Measurements from ENCODE around the gene LACRT.
A peak's percentile ranks its signal among the peaks of the same experiment; 100 is the strongest.

Gene LACRT

DNA sequence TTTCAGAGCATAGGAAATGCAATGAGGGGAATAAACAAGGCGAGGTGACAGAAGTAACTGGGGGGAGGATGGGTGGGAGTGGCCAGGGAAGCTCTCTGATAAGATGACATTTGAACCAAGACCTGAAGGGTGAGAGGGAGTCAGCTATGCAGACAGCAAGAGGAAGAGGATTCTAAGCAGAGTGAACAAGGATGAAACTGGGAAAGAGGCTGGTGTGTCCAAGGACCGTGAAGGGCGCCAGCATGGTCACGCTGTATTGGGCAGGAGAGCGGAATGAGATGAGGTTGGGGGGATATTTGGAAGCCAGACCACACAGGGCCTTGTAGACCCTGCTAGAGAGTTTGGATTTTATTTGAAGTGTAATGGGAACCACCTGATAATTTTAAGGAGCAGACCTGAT is 35.7 kb downstream of the LACRT start:
- H3K27ac ChIP-seq (ENCODE audit: low read depth, low read length) = no peak overlapping the region
- 87% methylated on average over 5 of the region's 5 CpGs for WGBS
- no peaks in the 10 kb centered on the region for H3K36me3 ChIP-seq (ENCODE audit: insufficient read depth, low read length)
- H3K27me3 ChIP-seq (ENCODE audit: insufficient read depth, low read length) = peaks cover 17% of the 10 kb centered on the region; the same call in 1 of the 2 replicates
- H3K9me3 ChIP-seq (ENCODE audit: insufficient read depth, low read depth, low read length) = no peaks in the 10 kb centered on the region
- H3K9ac ChIP-seq (ENCODE audit: low read depth, low read length) = no peak overlapping the region
- no peak overlapping the region for H3K4me3 ChIP-seq (ENCODE audit: low read length)
- H3K4me1 ChIP-seq (ENCODE audit: insufficient read depth, low read length) = no peaks in the 10 kb centered on the region

DNA sequence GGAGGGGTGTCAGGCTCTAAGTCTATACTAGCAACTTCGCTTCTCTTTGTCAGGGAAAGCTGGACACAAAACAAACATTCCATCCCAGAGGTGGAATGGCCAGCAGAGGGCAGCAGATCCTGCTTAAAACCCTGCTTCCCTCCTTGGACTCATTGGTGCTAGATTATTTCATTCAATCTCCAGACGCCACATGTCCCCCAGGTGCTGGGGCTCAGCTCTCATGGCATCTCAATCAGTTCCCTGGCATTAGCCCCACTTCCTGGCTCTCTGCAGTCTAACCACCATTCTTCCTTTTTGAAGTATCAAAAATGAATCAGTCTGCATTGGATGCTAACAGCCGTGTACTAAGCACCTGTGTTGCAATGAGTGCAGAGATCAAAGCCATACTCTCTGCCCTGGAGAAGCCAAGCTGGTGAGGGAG is 38.2 kb downstream of the LACRT start:
- Histone ChIP-seq H3K27ac (ENCODE audit: low read depth, low read length) (no peak overlapping the region), H3K9me3 (ENCODE audit: insufficient read depth, low read depth, low read length) (no peaks in the 10 kb centered on the region), H3K27me3 (ENCODE audit: insufficient read depth, low read length) (peaks cover 40% of the 10 kb centered on the region), H3K9ac (ENCODE audit: low read depth, low read length) (no peak overlapping the region), H3K4me3 (ENCODE audit: low read length) (no peak overlapping the region), H3K4me1 (ENCODE audit: insufficient read depth, low read length) (no peaks in the 10 kb centered on the region; the same call in 1 of the 2 replicates), H3K36me3 (ENCODE audit: insufficient read depth, low read length) (no peaks in the 10 kb centered on the region)
- 45% methylated on average over 3 of the region's 3 CpGs for WGBS

DNA sequence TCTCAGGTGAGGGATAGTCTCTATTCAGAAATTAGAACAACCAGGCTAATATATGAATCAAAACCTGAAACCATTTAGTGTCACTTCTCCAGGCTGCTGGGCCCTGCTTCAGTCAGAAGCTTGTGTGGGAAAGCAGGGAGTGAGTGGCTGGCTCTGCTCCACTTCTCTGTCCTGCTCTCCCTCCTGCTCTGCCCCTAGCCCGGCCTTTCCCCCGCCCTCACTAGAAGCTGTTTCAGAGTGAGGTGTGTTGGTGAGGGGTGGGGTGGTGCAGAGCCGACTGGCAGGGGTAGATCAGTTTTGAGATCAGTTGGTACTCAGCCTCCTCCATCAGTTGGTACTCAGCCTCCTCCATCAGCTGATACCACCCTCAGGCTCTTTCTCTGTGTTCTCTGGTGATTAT is 39.2 kb downstream of the LACRT start:
- no peak overlapping the region for H3K4me3 ChIP-seq (ENCODE audit: low read length)
- peaks cover 8% of the 10 kb centered on the region for H3K4me1 ChIP-seq (ENCODE audit: insufficient read depth, low read length)
- H3K36me3 ChIP-seq (ENCODE audit: insufficient read depth, low read length) = no peaks in the 10 kb centered on the region
- peaks cover 51% of the 10 kb centered on the region for H3K27me3 ChIP-seq (ENCODE audit: insufficient read depth, low read length)
- no peak overlapping the region for H3K27ac ChIP-seq (ENCODE audit: low read depth, low read length)
- H3K9me3 ChIP-seq (ENCODE audit: insufficient read depth, low read depth, low read length) = no peaks in the 10 kb centered on the region
- 100% methylated on average over 1 of the region's 3 CpGs for WGBS
- no peak overlapping the region for H3K9ac ChIP-seq (ENCODE audit: low read depth, low read length)

DNA sequence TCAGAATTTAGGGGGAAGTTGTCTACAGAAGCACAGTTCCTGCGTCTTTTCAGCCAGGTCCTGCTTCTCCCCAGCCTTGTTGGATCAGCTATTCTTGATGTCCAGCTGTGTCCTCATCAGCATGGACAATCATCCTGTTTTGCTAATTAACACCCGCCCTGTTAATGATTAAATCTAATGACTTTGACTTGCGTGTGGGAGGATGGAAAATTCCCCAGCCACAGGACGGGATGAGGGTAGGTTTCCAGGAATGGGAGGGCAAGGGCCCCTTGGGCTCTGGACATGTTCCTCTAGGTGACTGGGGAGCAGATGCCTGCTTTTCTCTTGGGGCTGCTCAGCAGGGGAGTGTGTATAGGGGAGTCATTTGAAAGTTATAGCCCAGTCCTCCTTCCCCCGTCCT is 41.0 kb downstream of the LACRT start:
- peaks cover 68% of the 10 kb centered on the region for H3K27me3 ChIP-seq (ENCODE audit: insufficient read depth, low read length)
- no peak overlapping the region for H3K27ac ChIP-seq (ENCODE audit: low read depth, low read length)
- H3K4me1 ChIP-seq (ENCODE audit: insufficient read depth, low read length) = peaks cover 19% of the 10 kb centered on the region
- no peaks in the 10 kb centered on the region for H3K9me3 ChIP-seq (ENCODE audit: insufficient read depth, low read depth, low read length)
- 84% methylated on average over 4 of the region's 5 CpGs for WGBS
- no peak overlapping the region for H3K9ac ChIP-seq (ENCODE audit: low read depth, low read length)
- H3K4me3 ChIP-seq (ENCODE audit: low read length) = no peak overlapping the region
- H3K36me3 ChIP-seq (ENCODE audit: insufficient read depth, low read length) = no peaks in the 10 kb centered on the region

DNA sequence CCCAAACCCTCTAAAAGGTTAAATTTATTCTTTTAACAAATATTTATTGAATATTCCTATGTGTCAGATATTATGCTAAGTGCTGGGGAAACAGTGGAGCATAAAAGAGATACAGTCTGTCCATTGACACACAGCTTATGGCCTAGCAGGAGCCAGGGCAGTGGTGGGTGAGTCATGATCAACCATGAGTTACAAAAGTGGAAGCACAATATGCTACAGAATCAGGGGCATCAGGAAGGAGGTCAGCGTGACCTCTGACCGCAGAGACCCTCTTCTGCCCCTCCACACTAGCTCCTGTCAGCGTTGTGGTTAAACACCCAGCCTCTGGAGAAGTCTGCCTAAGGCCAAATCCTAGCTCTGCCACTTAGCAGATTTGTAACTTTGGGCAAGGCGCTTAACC is 41.6 kb downstream of the LACRT start:
- Histone ChIP-seq H3K9ac (ENCODE audit: low read depth, low read length) (no peak overlapping the region), H3K36me3 (ENCODE audit: insufficient read depth, low read length) (no peaks in the 10 kb centered on the region), H3K27ac (ENCODE audit: low read depth, low read length) (no peak overlapping the region), H3K4me3 (ENCODE audit: low read length) (no peak overlapping the region), H3K27me3 (ENCODE audit: insufficient read depth, low read length) (peaks cover 71% of the 10 kb centered on the region), H3K9me3 (ENCODE audit: insufficient read depth, low read depth, low read length) (no peaks in the 10 kb centered on the region), H3K4me1 (ENCODE audit: insufficient read depth, low read length) (peaks cover 19% of the 10 kb centered on the region)
- WGBS = 78% methylated on average over 4 of the region's 4 CpGs

DNA sequence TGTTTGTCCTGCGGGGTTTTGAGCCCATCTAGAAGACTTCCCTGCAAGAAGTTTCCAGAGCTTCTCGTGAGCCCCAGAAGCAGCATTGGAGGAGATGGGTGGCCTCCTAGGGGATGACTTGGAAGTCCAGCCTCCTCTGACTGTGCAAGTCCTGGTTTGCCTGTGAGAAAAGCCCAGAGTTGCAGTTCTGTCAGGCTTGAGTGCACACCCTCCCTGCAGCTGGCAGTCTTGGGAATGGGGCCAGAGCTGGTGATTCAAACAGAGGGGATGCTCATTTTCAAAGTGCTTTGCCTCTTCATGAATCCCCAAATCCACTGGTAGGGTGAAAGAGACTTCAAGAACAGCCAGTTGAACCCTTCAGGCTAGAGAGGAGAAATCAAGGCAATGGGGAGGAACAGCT is 42.4 kb downstream of the LACRT start:
- H3K4me1 ChIP-seq (ENCODE audit: insufficient read depth, low read length) = peaks cover 19% of the 10 kb centered on the region
- no peak overlapping the region for H3K27ac ChIP-seq (ENCODE audit: low read depth, low read length)
- no peak overlapping the region for H3K4me3 ChIP-seq (ENCODE audit: low read length)
- no peaks in the 10 kb centered on the region for H3K36me3 ChIP-seq (ENCODE audit: insufficient read depth, low read length)
- H3K9ac ChIP-seq (ENCODE audit: low read depth, low read length) = no peak overlapping the region
- whole genome bisulfite sequencing = 83% methylated on average over 2 of the region's 2 CpGs
- H3K27me3 ChIP-seq (ENCODE audit: insufficient read depth, low read length) = peaks cover 79% of the 10 kb centered on the region
- no peaks in the 10 kb centered on the region for H3K9me3 ChIP-seq (ENCODE audit: insufficient read depth, low read depth, low read length)

DNA sequence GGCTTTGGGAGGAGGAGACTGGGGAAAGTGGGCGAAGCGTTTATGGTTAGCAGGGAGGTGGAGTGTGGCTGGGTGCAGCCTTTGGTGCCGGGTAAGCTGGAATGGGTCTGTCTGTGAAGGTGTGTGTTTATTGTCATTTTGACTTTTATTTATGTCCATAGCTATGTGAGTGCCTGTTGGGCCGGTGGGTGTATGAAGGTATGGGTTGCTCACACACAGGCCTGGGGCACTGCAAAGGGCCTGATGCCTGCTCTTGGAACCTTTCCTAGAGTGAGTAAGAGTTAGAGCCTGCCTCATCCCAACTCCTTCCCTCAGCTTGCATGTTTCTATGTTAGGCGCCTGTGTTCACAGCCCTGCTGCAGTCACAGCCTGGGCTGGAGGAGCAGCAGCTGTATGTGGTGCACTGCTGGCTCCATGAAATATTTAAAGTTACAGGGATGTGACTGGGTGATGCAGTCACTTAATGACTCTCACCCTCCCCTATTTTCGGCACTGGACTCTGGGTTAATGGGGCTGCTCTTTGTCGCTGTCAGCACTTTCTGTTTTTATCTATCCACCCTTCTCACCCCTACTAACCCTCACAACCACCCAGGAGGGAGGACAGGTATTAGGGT is 43.6 kb downstream of the LACRT start:
- Histone ChIP-seq H3K4me3 (ENCODE audit: low read length) (no peak overlapping the region), H3K9ac (ENCODE audit: low read depth, low read length) (no peak overlapping the region), H3K36me3 (ENCODE audit: insufficient read depth, low read length) (no peaks in the 10 kb centered on the region), H3K27ac (ENCODE audit: low read depth, low read length) (no peak overlapping the region), H3K27me3 (ENCODE audit: insufficient read depth, low read length) (peaks cover 89% of the 10 kb centered on the region), H3K9me3 (ENCODE audit: insufficient read depth, low read depth, low read length) (no peaks in the 10 kb centered on the region), H3K4me1 (ENCODE audit: insufficient read depth, low read length) (peaks cover 19% of the 10 kb centered on the region)
- WGBS = 61% methylated on average over 5 of the region's 7 CpGs

DNA sequence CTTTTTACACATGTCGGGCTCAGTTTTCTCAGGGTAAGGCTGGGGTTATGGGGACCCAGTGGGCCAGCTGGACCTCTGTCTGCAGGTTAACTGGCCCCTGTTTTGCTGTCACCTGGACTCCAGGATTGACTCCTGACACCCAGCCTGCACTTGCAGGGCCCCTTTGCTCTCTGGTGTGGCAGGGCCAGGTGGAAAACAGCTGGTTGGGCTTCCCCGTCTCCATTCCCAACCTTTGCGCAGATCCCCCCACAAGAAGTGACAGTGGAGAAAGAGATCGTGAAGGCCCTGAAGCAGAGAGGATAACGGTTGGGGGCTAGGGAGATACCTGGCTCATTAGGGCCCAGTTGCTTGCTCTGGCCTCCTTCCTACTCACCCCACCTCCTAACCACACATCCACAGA is 44.7 kb downstream of the LACRT start:
- Histone ChIP-seq H3K27me3 (ENCODE audit: insufficient read depth, low read length) (peaks cover 78% of the 10 kb centered on the region), H3K4me3 (ENCODE audit: low read length) (no peak overlapping the region), H3K9me3 (ENCODE audit: insufficient read depth, low read depth, low read length) (no peaks in the 10 kb centered on the region), H3K36me3 (ENCODE audit: insufficient read depth, low read length) (no peaks in the 10 kb centered on the region), H3K27ac (ENCODE audit: low read depth, low read length) (no peak overlapping the region), H3K4me1 (ENCODE audit: insufficient read depth, low read length) (peaks cover 19% of the 10 kb centered on the region), H3K9ac (ENCODE audit: low read depth, low read length) (no peak overlapping the region)
- WGBS = 57% methylated on average over 5 of the region's 5 CpGs

DNA sequence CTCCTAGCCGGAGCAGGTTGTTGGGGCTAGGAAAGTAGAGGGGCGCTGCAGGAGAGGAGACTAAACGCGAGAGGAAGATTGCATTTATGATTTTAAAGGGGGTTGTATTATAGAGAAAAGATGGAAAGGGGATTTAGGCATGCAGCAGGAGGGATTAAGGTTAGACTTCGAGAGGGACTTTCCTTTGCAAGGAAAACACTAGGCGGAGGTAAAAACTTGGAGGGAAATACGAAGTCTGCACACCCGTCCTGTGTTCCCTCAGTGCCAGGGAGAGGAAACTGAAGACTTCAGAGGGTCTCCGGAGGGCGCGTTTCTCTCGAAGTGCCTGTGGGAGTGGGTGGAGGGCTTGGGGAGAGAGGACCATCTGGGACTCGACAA is 45.8 kb downstream of the LACRT start:
- Histone ChIP-seq H3K4me1 (ENCODE audit: insufficient read depth, low read length) (peaks cover 19% of the 10 kb centered on the region), H3K4me3 (ENCODE audit: low read length) (peak overlapping the region; percentile 72), H3K27me3 (ENCODE audit: insufficient read depth, low read length) (peaks cover 71% of the 10 kb centered on the region), H3K36me3 (ENCODE audit: insufficient read depth, low read length) (no peaks in the 10 kb centered on the region), H3K9ac (ENCODE audit: low read depth, low read length) (no peak overlapping the region), H3K27ac (ENCODE audit: low read depth, low read length) (no peak overlapping the region), H3K9me3 (ENCODE audit: insufficient read depth, low read depth, low read length) (no peaks in the 10 kb centered on the region)
- WGBS = 20% methylated on average over 13 of the region's 13 CpGs

DNA sequence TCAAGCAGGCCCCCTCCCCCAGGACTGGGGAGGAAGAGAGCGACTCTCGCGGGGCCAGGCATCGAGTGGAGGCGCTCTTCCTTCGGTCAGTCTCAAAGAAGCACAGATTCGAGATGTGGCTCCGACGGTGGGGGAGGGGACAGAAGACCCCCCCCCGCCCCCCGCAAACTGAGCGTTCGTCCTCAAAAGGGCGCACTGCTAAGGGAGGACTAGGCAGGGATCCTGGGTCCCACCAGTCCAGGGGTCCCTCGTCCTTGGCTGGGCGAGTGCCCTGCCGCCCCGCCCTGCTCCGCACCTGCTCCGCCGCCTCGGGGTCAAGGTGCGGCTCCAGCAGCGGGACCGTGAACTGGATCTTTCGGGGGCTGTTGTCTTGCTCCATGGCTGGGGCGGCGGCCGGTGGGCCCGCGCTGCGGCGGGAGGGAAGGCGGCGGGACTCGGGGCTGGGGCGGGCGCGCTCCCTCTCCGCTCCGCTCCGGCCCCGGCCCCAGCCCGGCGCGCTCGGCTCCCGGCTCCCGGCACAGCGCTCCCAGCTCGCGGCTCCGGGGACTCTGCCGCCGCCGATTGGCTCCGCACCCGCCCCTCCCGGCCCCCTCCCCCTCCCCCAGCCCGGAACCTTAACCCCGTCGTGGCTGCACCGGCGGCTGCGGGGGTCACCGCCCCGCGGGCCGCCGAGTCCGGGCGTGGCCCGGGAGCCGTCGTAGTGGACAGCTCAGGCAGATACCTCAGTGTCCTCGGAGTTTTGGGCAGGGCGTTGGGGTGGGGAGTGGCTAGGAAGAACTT is 46.4 kb downstream of the LACRT start, which contains the start of gene PPP1R1A:
TSS of gene PPP1R1A (minus strand) at position 550 of the 780 bp plus-strand sequence. CDS start at position 379, 171 bp downstream.
- under 1% methylated on average over 68 of the region's 77 CpGs for WGBS
- Histone ChIP-seq H3K9ac (ENCODE audit: low read depth, low read length) (0 out of 2 replicates have a peak within 1 kb of the TSS, but pooled peaks have one; percentile 15), H3K36me3 (ENCODE audit: insufficient read depth, low read length) (no peaks in the 10 kb centered on the region), H3K4me1 (ENCODE audit: insufficient read depth, low read length) (peaks cover 23% of the 10 kb centered on the region), H3K4me3 (ENCODE audit: low read length) (peak within 1 kb of the TSS; percentile 72), H3K9me3 (ENCODE audit: insufficient read depth, low read depth, low read length) (no peaks in the 10 kb centered on the region), H3K27me3 (ENCODE audit: insufficient read depth, low read length) (peaks cover 65% of the 10 kb centered on the region), H3K27ac (ENCODE audit: low read depth, low read length) (no peak within 1 kb of the TSS)

DNA sequence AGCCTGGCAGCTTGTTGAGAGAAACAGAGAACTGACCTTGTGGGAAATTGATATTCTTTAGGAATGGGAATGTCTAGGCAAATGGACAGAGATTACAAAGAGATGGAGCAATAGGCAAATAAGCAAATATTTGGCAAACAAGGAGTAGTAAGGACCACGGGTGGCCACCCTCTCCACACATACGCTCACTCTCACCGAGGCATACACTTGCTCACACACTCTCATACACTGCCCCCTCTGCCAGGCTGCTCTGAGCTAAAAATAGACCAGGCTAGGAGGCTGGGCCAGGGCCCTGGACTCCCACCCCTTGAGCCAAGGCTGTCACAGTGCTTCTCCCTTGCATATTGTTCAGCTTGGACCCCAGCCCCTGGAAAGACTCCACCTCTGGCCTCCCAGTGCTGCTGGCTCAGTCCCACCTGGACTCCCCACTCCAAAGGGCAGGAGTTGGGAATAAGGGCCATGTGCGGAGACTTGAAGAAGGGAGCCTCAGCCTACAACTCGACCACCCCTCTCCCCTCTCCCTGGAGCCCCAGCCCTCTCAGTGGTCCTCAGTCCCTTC is 47.3 kb downstream of the LACRT start:
- H3K9me3 ChIP-seq (ENCODE audit: insufficient read depth, low read depth, low read length) = no peaks in the 10 kb centered on the region
- H3K9ac ChIP-seq (ENCODE audit: low read depth, low read length) = no peak overlapping the region
- peak overlapping the region; percentile 72 for H3K4me3 ChIP-seq (ENCODE audit: low read length)
- no peak overlapping the region for H3K27ac ChIP-seq (ENCODE audit: low read depth, low read length)
- peaks cover 57% of the 10 kb centered on the region for H3K27me3 ChIP-seq (ENCODE audit: insufficient read depth, low read length)
- no peaks in the 10 kb centered on the region for H3K36me3 ChIP-seq (ENCODE audit: insufficient read depth, low read length)
- peaks cover 26% of the 10 kb centered on the region for H3K4me1 ChIP-seq (ENCODE audit: insufficient read depth, low read length)
- WGBS = 57% methylated on average over 4 of the region's 5 CpGs
